Measurements from ENCODE around the gene DMBX1.

The DMBX1 gene

DNA sequence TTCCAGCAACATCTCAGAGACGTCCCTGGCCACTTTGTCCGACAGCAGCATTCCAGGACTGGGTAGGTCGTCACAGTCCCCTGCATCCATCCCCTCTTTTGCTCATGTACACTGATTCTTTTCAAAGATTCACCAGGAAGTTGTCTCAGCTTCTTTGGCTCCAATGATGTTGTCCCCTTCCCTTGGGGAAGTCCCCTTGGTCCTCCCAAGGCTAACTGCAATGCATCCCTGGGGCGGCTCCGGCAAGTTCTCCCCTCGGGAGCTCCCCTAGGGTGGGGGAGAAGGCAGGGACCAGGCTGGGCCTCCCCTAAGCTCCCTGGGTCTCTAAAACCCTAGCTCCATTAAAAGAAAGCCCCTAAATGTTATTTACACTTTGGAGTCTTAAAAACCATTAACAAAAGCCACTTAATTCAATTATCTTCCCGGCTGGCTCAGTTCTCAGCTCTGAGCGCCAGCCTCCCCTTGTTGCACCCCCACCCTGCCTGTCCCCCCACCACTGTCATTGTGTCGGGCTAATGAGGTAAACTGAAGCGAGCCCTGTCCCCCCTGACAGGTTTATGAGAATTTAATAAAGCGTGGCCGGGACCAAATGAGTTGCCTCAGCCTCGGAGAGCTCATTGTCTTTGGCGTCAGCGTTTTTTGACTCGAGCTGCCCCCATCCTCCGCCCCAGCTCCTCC lies 36.5 kb downstream of the DMBX1 start:
- TF ChIP-seq, protein P1, sequence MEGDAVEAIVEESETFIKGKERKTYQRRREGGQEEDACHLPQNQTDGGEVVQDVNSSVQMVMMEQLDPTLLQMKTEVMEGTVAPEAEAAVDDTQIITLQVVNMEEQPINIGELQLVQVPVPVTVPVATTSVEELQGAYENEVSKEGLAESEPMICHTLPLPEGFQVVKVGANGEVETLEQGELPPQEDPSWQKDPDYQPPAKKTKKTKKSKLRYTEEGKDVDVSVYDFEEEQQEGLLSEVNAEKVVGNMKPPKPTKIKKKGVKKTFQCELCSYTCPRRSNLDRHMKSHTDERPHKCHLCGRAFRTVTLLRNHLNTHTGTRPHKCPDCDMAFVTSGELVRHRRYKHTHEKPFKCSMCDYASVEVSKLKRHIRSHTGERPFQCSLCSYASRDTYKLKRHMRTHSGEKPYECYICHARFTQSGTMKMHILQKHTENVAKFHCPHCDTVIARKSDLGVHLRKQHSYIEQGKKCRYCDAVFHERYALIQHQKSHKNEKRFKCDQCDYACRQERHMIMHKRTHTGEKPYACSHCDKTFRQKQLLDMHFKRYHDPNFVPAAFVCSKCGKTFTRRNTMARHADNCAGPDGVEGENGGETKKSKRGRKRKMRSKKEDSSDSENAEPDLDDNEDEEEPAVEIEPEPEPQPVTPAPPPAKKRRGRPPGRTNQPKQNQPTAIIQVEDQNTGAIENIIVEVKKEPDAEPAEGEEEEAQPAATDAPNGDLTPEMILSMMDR (IDR thresholded peaks at IDR 0.05; ENCODE audit: low read depth, low read length) = no peak
- Histone ChIP-seq H3K9me3 (no peaks in the 10 kb centered on the region), H3K27me3 (no peaks in the 10 kb centered on the region), H3K36me3 (no peaks in the 10 kb centered on the region), H3K4me1 (no peaks in the 10 kb centered on the region), H3K4me3 (ENCODE audit: low read depth, low read length) (no peak overlapping the region)
- DNase-seq = no peak

DNA sequence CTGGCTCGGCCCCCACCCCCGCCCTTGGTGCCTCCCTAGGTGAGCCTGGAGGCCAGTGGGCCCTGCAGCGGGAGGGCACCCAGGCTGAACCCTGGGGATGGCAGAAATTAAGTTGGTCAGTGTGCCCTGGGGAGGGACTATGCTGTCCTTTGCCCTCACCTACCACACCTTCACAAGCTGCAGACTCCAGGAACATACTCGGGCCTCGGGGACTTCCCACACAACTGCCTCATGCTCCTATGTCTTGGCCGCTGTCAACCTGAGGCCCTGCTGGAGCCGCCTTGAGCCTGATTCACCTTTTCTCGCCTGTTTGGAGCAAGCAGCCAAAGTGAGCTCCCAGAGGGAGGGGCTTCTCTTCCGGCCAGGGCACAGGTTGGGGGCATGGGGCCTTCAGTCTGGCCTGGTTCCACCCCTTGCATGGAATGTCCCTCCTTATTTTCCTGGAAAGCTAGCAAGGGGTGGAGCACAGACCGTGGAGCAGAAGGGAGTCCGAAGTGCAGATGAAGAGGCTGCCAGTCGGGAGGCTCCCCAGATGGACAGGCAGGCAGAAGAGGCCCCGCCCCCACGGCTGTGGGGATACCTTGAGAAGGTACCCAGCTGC lies 37.2 kb downstream of the DMBX1 start:
- TF ChIP-seq, protein P1 (IDR thresholded peaks at IDR 0.05; ENCODE audit: low read depth, low read length) = no peak
- Histone ChIP-seq H3K9me3 (no peaks in the 10 kb centered on the region), H3K4me1 (no peaks in the 10 kb centered on the region), H3K27me3 (no peaks in the 10 kb centered on the region), H3K36me3 (no peaks in the 10 kb centered on the region), H3K4me3 (ENCODE audit: low read depth, low read length) (no peak overlapping the region)
- no peak for DNase-seq

DNA sequence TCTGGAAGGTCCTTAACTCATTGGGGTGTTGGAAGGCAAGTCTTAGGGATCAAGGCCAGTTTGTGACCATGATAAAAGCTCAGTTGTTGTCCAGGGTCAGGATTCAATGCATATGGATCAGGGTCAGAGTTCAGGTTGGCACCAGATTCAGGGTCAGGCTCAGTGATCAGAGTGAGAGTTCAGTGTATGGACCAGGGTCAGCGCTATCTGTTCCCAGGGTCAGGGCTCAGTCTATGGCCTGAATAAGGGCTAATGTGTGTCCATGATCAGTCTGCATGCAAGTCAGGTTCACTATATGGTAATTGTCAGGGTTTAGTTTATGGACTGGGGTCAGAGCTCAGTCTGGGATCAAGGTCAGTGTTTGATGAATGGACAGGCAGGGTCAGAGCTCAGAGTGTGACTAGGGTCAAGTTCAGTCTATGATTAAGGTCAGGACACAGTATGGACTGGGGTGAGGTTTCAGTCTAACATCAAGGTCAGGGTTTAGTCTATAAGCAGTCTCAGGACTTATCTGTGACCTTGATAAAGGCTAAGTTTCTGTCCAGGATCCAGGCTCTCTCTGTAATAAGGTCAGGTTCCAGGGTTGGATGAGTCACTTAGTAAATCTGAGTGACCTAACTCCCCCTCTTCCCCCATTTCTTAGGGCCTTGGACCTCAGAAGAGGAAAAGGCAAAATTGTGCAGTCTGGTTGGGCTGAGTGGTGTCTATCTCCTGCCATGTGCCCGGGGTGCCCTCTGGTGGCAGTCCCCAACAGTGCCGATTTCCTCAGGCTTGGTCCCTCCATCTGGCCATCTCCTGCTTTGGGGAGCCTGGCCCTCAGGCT lies 38.0 kb downstream of the DMBX1 start:
- peak; percentile 73 for DNase-seq

DNA sequence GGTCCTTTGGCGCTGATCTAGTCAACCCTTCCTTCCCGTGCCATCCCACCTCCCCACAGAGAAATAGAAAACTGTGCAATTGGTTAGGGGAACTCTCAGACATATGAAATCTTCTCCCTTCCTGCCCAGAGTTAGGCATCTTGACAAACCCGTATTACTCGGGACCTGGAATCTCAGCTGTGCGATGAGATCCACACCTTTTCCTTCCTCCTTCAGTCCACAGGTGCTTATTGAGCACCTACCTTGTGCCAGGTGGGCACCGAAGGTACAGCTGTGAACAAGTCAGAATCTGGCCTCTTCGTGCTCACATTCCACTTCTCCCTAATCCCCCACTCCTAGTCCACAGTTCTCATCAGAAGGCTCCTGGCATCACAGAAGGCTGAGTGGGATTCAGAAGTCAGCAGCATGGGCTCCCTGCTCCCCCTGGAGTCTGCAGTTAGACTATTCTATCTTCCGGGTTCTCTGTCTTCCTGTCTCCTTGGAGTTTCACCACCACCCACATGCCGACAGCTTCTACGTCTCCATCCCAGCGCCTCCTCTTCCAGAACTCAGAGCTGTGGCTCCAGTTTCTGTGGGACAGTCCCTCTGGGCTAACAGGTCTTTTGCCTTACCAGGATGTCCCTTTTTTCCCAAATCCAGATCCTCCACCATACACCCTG lies 38.8 kb downstream of the DMBX1 start:
- Histone ChIP-seq H3K4me1 (no peaks in the 10 kb centered on the region), H3K27me3 (peaks cover 2% of the 10 kb centered on the region; the same call in 1 of the 2 replicates), H3K9me3 (no peaks in the 10 kb centered on the region), H3K4me3 (ENCODE audit: low read depth, low read length) (no peak overlapping the region), H3K36me3 (no peaks in the 10 kb centered on the region)
- TF ChIP-seq, protein P1 (IDR thresholded peaks at IDR 0.05; ENCODE audit: low read depth, low read length) = peak; percentile 1; the same call in 1 of the 2 replicates
- no peak for DNase-seq

More for the DNA sequence above, 38.0 kb downstream of the DMBX1 start:
- TF ChIP-seq, protein P1 (IDR thresholded peaks at IDR 0.05; ENCODE audit: low read depth, low read length) = peak; percentile 76
- Histone ChIP-seq H3K27me3 (no peaks in the 10 kb centered on the region), H3K4me3 (ENCODE audit: low read depth, low read length) (no peak overlapping the region), H3K9me3 (no peaks in the 10 kb centered on the region), H3K36me3 (no peaks in the 10 kb centered on the region), H3K4me1 (no peaks in the 10 kb centered on the region)

DNA sequence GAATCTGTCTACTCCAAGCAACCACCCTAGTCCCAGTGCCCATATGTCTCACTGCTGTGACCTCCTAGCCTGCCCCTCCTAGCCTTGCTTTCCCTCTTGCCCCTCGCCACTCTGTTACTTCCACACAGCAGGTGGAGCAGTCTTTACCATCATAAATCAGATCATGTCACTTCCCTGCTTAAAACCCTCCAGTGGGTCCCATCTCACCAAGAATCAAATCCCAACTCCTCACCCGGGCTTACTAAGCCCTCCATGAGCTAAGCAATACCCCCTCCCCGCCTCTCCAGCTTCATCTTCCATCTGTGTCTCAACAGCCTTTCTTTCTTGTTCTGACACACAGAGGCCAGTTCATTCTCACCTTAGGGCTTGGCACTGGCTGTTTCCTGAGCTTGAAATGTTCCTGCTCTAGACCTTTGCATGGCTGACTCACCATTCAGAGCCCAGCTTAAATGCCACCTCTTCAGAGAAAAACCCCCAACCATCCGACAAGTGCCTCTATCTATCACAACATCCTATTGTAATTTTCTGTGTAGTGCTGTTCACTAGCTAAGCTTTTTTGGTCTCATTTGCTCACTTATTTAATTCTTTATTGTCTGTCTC lies 39.5 kb downstream of the DMBX1 start:
- Histone ChIP-seq H3K9me3 (no peaks in the 10 kb centered on the region), H3K36me3 (no peaks in the 10 kb centered on the region), H3K4me3 (ENCODE audit: low read depth, low read length) (no peak overlapping the region), H3K27me3 (peaks cover 7% of the 10 kb centered on the region; the same call in 1 of the 2 replicates), H3K4me1 (no peaks in the 10 kb centered on the region)
- TF ChIP-seq, protein P1 (IDR thresholded peaks at IDR 0.05; ENCODE audit: low read depth, low read length) = no peak
- no peak for DNase-seq
